ENCODE measurements around the gene SLC50A1. TPM values are rescaled to one million over a fixed set of nuclear protein-coding genes. Genes with fewer than 3 reads are reported as not detected.

Gene SLC50A1
- total and polyA plus RNA-seq, 9 of the 15 experiments (the other 6 are each of a cell fraction or from before 2014, with no cell fraction given): 46.5 to 132 (median 91.9) TPM

DNA sequence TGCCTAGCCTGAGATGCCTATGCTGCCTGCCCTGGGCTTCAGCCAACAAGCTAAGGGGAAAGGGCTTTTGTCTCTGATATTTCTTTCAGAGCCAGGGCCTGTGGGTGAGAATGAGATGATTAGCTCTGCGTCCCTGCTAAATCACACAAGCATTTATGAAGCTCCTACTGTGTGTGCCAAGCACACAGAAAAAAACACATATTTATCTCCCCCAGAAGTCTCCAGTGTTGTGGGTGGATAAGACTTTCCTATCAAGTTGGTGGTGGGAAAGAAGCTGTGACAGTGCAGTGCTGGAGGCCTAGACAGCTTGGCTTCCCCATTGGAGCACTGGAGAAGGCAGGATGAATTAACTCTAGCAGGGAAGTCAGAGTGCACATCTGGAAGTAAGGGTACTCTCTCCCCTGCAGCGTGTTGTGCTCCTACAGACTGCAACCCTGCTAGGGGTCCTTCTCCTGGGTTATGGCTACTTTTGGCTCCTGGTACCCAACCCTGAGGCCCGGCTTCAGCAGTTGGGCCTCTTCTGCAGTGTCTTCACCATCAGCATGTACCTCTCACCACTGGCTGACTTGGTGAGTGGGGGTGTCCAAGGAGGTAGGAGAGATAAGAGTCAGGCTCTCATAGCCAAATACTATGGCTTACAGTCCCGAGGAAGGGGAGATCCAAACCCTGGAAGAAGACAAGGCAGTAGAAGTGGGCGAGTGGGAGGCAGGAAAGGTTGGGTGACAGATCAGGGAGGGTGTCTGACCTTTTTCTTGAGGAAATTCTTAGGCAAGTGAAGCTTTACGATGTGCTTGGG lies 1.7 kb downstream of the SLC50A1 start (continued):
- no peak for TF ChIP-seq ZZZ3 (IDR thresholded peaks at IDR 0.05)
- no peak for TF ChIP-seq ZNF224 (CRISPR knock-in tag; IDR thresholded peaks at IDR 0.05)
- TF ChIP-seq, protein P1, sequence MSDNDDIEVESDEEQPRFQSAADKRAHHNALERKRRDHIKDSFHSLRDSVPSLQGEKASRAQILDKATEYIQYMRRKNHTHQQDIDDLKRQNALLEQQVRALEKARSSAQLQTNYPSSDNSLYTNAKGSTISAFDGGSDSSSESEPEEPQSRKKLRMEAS (CRISPR knock-in tag; IDR thresholded peaks at IDR 0.05): no peak
- no peak for TF ChIP-seq TRIM24 (IDR thresholded peaks at IDR 0.05)
- TF ChIP-seq, protein P2, sequence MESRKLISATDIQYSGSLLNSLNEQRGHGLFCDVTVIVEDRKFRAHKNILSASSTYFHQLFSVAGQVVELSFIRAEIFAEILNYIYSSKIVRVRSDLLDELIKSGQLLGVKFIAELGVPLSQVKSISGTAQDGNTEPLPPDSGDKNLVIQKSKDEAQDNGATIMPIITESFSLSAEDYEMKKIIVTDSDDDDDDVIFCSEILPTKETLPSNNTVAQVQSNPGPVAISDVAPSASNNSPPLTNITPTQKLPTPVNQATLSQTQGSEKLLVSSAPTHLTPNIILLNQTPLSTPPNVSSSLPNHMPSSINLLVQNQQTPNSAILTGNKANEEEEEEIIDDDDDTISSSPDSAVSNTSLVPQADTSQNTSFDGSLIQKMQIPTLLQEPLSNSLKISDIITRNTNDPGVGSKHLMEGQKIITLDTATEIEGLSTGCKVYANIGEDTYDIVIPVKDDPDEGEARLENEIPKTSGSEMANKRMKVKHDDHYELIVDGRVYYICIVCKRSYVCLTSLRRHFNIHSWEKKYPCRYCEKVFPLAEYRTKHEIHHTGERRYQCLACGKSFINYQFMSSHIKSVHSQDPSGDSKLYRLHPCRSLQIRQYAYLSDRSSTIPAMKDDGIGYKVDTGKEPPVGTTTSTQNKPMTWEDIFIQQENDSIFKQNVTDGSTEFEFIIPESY (CRISPR knock-in tag; IDR thresholded peaks at IDR 0.05): no peak
- TF ChIP-seq, protein P3, sequence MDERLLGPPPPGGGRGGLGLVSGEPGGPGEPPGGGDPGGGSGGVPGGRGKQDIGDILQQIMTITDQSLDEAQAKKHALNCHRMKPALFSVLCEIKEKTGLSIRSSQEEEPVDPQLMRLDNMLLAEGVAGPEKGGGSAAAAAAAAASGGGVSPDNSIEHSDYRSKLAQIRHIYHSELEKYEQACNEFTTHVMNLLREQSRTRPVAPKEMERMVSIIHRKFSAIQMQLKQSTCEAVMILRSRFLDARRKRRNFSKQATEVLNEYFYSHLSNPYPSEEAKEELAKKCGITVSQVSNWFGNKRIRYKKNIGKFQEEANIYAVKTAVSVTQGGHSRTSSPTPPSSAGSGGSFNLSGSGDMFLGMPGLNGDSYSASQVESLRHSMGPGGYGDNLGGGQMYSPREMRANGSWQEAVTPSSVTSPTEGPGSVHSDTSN (CRISPR knock-in tag; IDR thresholded peaks at IDR 0.05; ENCODE audit: low read depth): no peak
- TF ChIP-seq, protein P3 (tag; conservative IDR thresholded peaks at IDR 0.05; ENCODE audit: low read depth): no peak
- no peak for TF ChIP-seq ZNF253 (CRISPR knock-in tag; conservative IDR thresholded peaks at IDR 0.05)
- peak; percentile 59; the same call in 1 of the 2 replicates for TF ChIP-seq POLR2AphosphoS5 (IDR thresholded peaks at IDR 0.05; ENCODE audit: control insufficient read depth, insufficient read depth, low read depth, low read length)
- TF ChIP-seq ZNF384 (IDR thresholded peaks at IDR 0.05; ENCODE audit: low read depth, low read length): no peak
- no peak for TF ChIP-seq ZNF668 (CRISPR knock-in tag; IDR thresholded peaks at IDR 0.05)
- TF ChIP-seq TBP (optimal IDR thresholded peaks at IDR 0.05; ENCODE audit: low read depth, low read length): no peak
- no peak for TF ChIP-seq PCBP1 (IDR thresholded peaks at IDR 0.05; ENCODE audit: low read depth, low read length, poor library complexity, severe bottlenecking)
- TF ChIP-seq LCOR (CRISPR knock-in tag; IDR thresholded peaks at IDR 0.05): peak; percentile 80; the same call in 1 of the 2 replicates
- peak; percentile 58 to 77; a peak in 3 of 4 replicates for TF ChIP-seq RCOR1 (IDR thresholded peaks at IDR 0.05; ENCODE audit: borderline replicate concordance in 1 of 2, low read depth in 2 of 2, low read length in 2 of 2)
- no peak for TF ChIP-seq ZNF76 (CRISPR knock-in tag; IDR thresholded peaks at IDR 0.05; ENCODE audit: borderline replicate concordance)
- no peak for TF ChIP-seq SIRT6 (IDR thresholded peaks at IDR 0.05; ENCODE audit: low read depth, low read length)
- TF ChIP-seq POLR3G (IDR thresholded peaks at IDR 0.05; ENCODE audit: extremely low read depth, insufficient read length, insufficient replicate concordance): no peak
- TF ChIP-seq, protein P4, sequence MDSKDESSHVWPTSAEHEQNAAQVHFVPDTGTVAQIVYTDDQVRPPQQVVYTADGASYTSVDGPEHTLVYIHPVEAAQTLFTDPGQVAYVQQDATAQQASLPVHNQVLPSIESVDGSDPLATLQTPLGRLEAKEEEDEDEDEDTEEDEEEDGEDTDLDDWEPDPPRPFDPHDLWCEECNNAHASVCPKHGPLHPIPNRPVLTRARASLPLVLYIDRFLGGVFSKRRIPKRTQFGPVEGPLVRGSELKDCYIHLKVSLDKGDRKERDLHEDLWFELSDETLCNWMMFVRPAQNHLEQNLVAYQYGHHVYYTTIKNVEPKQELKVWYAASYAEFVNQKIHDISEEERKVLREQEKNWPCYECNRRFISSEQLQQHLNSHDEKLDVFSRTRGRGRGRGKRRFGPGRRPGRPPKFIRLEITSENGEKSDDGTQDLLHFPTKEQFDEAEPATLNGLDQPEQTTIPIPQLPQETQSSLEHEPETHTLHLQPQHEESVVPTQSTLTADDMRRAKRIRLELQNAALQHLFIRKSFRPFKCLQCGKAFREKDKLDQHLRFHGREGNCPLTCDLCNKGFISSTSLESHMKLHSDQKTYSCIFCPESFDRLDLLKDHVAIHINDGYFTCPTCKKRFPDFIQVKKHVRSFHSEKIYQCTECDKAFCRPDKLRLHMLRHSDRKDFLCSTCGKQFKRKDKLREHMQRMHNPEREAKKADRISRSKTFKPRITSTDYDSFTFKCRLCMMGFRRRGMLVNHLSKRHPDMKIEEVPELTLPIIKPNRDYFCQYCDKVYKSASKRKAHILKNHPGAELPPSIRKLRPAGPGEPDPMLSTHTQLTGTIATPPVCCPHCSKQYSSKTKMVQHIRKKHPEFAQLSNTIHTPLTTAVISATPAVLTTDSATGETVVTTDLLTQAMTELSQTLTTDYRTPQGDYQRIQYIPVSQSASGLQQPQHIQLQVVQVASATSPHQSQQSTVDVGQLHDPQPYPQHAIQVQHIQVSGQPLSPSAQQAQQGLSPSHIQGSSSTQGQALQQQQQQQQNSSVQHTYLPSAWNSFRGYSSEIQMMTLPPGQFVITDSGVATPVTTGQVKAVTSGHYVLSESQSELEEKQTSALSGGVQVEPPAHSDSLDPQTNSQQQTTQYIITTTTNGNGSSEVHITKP (IDR thresholded peaks at IDR 0.05; ENCODE audit: partially characterized antibody): peak; percentile 5

Data from K562 (cell line).